Measurements from ENCODE around the gene TBC1D5.

Gene TBC1D5

DNA sequence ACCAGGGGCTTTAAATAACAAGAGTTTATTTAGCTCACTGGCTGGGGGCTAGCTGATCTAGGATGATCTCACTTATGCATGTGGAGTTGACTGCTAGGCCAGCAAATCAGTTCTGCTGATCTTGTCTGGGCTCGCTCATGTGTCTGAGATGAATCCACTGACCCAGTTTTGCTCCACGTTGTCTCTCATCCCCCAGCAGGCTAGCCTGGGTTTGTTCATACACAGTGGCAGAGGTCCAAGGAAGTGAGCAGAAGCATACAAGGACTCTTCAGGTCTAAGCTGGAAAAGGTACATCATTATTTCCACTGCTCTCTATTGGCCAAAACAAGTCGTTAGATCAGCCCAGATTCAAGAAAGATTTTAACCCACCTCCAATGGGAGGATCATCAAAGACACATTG lies 619.7 kb downstream of the TBC1D5 start:
- no peak for TF ChIP-seq Cebpa-rat (IDR thresholded peaks at IDR 0.05)

DNA sequence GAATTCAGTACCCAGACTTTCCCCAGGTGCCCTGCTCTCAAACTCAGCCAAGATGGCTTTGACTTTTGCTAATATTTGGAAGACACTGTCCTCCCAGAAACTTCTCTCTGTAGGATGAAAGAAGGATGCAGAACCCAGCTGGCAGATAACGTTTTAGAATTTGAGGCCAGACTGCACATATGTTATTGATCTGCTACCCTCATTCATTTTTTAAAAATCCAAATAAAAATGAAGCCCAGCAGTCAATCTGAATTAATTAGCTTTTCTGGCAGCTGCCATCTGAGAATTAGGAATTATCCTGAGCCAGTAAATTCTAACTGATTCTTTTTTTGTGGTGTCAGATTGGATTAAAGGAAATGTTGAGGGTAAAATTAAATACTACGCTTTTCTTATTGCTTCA lies 621.1 kb downstream of the TBC1D5 start:
- H3K4me3 ChIP-seq: no peak overlapping the region
- H3K27me3 ChIP-seq: no peaks in the 10 kb centered on the region
- no peaks in the 10 kb centered on the region for H3K36me3 ChIP-seq
- no peaks in the 10 kb centered on the region for H4K20me1 ChIP-seq
- H3K4me1 ChIP-seq: no peaks in the 10 kb centered on the region
- H3K27ac ChIP-seq: no peak overlapping the region
- no peak overlapping the region for H3K9ac ChIP-seq
- H3K9me3 ChIP-seq (replicated peaks in 1 of 11): peaks cover 0 to 13% (median 6%) of the 10 kb centered on the region in 11 experiments; a peak in 7 of 22 replicates
- H3K4me2 ChIP-seq: no peak overlapping the region
- TF ChIP-seq Cebpa-rat (IDR thresholded peaks at IDR 0.05): no peak

More for the DNA sequence above, 619.7 kb downstream of the TBC1D5 start:
- H4K20me1 ChIP-seq: no peaks in the 10 kb centered on the region
- H3K9ac ChIP-seq: no peak overlapping the region
- H3K9me3 ChIP-seq (replicated peaks in 1 of 11): peaks cover 0 to 20% (median 12%) of the 10 kb centered on the region in 11 experiments; a peak in 16 of 22 replicates
- H3K27ac ChIP-seq: no peak overlapping the region
- H3K4me1 ChIP-seq: no peaks in the 10 kb centered on the region
- H3K4me2 ChIP-seq: no peak overlapping the region
- H3K27me3 ChIP-seq: no peaks in the 10 kb centered on the region
- H3K36me3 ChIP-seq: no peaks in the 10 kb centered on the region
- H3K4me3 ChIP-seq: no peak overlapping the region

DNA sequence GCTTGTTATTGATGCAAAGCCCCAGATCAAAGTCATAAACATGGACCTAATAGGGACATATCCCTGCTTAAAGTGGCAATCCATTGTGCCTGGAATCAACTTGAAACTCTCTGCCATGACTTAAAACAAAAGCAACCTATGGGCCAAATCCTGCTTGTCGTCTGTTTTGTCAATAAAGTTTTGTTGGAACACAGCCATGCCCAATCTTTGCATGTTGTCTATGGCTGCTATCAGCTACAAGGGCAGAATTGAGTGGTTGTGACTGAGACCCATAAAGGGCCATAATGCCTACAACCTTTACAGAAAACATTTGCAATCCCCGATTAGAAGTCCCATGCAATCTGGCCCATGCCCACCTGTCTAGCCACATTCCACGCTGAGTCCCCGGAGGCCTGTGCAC lies 622.3 kb downstream of the TBC1D5 start:
- Histone ChIP-seq H3K27ac (no peak overlapping the region), H3K9ac (no peak overlapping the region), H3K27me3 (no peaks in the 10 kb centered on the region), H3K9me3 (replicated peaks in 1 of 11) (peaks cover 0 to 16% (median 6%) of the 10 kb centered on the region in 11 experiments; a peak in 7 of 22 replicates), H4K20me1 (no peaks in the 10 kb centered on the region), H3K4me3 (no peak overlapping the region), H3K4me1 (no peaks in the 10 kb centered on the region), H3K36me3 (no peaks in the 10 kb centered on the region), H3K4me2 (no peak overlapping the region)
- no peak for TF ChIP-seq Cebpa-rat (IDR thresholded peaks at IDR 0.05)

DNA sequence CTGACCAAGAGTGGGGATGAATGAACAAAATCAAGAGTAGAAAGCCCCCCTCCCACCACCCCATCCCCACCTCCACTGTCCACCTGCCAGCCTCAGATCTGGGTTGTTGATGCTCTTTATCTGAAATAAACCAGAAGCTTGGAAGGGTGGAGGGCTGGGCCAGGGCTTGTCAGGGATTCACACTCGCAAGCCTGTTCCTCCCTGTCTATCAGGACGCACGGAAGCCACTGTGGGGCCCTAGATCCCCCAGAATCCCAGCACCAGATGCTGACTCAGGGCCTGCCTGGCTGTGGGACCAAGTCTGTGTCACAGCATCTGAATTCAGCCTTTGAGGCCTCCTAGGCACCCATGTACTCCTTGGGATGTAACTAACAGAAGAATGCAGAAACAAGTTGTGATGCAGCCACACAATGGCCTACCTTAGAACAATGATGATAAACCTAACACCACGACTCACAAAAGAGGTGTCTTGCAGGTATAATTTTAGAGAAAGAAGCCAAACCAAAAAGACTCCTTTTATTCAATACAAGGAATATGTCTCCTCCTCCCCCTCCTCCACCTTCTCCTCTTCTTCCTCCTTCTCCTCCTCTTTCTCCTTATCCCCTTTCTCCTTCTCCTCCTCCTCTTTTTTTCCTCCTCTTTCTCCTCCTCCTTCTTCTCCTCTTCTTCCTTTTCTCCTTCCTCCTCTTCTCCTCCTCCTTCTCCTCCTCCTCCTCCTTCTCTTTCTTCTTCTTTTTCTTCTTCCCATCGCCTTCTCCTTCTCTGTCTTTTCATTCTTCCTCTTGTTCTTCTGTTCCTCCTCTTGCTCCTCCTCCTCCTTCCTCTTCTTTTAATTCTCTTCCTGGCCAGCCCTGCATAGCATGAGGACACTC lies 623.0 kb downstream of the TBC1D5 start:
- Histone ChIP-seq H3K4me1 (no peaks in the 10 kb centered on the region), H3K36me3 (no peaks in the 10 kb centered on the region), H3K4me3 (no peak overlapping the region), H3K9ac (no peak overlapping the region), H4K20me1 (no peaks in the 10 kb centered on the region), H3K4me2 (no peak overlapping the region), H3K27ac (no peak overlapping the region), H3K9me3 (replicated peaks in 1 of 11) (peaks cover 0 to 21% (median 7%) of the 10 kb centered on the region in 11 experiments; a peak in 10 of 22 replicates), H3K27me3 (no peaks in the 10 kb centered on the region)
- no peak for TF ChIP-seq Cebpa-rat (IDR thresholded peaks at IDR 0.05)

DNA sequence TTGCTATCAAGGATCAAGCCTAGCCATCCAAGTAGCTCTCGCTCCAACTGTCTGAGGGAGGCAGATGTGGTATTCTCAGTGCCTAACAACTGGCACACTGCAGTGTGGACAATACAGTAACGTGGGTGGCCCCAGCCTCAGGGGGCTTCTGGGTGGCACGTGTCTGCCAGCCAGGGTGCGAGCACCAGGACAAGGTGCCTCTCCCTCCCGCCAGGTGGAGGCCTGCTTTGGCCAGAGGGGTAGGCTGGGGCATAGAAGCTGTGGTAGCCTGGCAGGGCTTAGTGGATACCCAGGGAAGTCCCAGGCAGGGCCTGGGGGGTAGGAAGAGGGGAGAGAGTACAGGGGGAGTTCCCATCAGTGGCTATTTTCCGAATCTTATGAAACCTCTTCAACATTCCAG lies 623.7 kb downstream of the TBC1D5 start:
- Histone ChIP-seq H3K36me3 (no peaks in the 10 kb centered on the region), H3K27ac (no peak overlapping the region), H3K4me3 (no peak overlapping the region), H3K4me1 (no peaks in the 10 kb centered on the region), H4K20me1 (no peaks in the 10 kb centered on the region), H3K27me3 (no peaks in the 10 kb centered on the region), H3K9ac (no peak overlapping the region), H3K4me2 (no peak overlapping the region), H3K9me3 (replicated peaks in 1 of 11) (peaks cover 0 to 28% (median 11%) of the 10 kb centered on the region in 11 experiments; a peak in 12 of 22 replicates)
- TF ChIP-seq Cebpa-rat (IDR thresholded peaks at IDR 0.05): no peak

DNA sequence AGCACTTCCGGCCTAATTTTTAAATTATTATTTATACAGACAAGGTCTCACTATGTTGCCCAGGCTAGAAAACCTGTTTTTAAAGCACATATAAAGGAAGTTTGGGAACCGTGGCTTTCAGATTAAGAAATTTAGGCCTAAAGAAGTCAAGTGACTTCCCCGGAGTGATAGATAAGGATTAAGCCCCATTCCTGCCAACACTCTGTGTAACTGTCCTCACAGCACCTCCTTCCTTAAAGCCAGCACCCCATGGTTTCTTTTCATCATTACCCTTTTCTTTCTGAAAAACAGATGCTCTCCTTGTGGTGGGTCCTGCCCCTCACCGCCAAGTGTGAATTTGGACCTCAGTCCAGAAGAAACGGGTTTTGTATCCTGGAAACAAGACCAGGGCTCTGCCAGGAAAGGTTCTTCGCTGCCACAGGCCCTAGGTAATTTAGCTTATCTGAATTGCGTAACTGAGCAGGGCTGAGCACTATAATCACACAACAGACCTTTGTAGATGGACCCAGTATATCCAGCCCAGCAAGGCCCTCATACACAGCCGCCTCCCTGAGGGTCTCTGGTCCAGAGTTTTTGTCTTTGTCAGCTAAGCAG lies 626.3 kb downstream of the TBC1D5 start:
- Histone ChIP-seq H3K9ac (no peak overlapping the region), H3K9me3 (replicated peaks in 1 of 11) (peaks cover 0 to 24% (median 0%) of the 10 kb centered on the region in 11 experiments; a peak in 9 of 22 replicates), H3K27ac (no peak overlapping the region), H3K36me3 (no peaks in the 10 kb centered on the region), H3K4me2 (no peak overlapping the region), H3K27me3 (no peaks in the 10 kb centered on the region), H3K4me1 (no peaks in the 10 kb centered on the region), H3K4me3 (no peak overlapping the region), H4K20me1 (no peaks in the 10 kb centered on the region)
- peak in 3 of 11 experiments; percentile 23 to 64 (median 36); a peak in 3 of 22 replicates for TF ChIP-seq Cebpa-rat (IDR thresholded peaks at IDR 0.05)

DNA sequence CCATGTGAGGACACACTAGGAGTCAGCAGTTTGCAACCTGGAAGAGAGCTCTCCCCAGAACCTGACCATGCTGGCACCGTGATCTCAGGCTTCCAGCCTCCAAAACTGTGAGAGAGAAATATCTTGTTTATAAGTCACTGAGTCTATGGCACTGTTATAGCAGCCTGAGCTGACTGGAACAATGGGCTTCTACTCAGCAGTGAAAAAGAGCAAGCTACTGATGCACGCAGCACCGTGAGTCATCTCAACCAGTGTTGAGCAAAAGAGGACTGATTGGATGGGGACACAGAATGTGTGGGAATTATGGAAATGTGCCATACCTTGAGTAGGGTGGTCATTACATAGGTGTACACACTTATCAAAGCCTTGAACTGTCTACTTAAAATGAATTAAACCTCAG lies 627.2 kb downstream of the TBC1D5 start:
- peaks cover 0 to 24% (median 0%) of the 10 kb centered on the region in 11 experiments; a peak in 9 of 22 replicates for H3K9me3 ChIP-seq (replicated peaks in 1 of 11)
- no peak overlapping the region for H3K27ac ChIP-seq
- no peaks in the 10 kb centered on the region for H3K4me1 ChIP-seq
- H3K9ac ChIP-seq: no peak overlapping the region
- H3K36me3 ChIP-seq: no peaks in the 10 kb centered on the region
- H3K4me2 ChIP-seq: no peak overlapping the region
- TF ChIP-seq Cebpa-rat (IDR thresholded peaks at IDR 0.05): no peak
- no peaks in the 10 kb centered on the region for H4K20me1 ChIP-seq
- H3K27me3 ChIP-seq: no peaks in the 10 kb centered on the region
- H3K4me3 ChIP-seq: no peak overlapping the region

DNA sequence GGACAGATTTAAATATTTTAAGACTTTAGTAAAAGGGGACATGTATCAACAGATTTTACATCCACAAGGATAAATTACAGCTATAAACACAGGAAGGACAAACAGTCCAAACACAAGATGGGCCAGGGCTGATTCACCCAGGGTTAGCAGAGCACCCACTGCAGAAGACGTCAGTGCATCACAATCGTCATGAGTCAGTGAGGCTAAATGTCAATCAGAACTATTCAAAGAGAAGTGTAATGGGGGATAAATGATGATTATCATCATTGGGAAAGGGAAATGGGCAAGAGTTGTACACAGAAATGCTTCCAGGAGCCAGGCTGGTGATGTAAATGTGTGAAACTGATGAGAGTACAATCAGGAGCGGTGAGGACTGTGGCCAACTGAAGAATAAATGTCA lies 630.8 kb downstream of the TBC1D5 start:
- H3K4me3 ChIP-seq: no peak overlapping the region
- no peak overlapping the region for H3K4me2 ChIP-seq
- no peaks in the 10 kb centered on the region for H3K4me1 ChIP-seq
- H4K20me1 ChIP-seq: no peaks in the 10 kb centered on the region
- H3K27ac ChIP-seq: no peak overlapping the region
- H3K36me3 ChIP-seq: no peaks in the 10 kb centered on the region
- H3K27me3 ChIP-seq: no peaks in the 10 kb centered on the region
- peaks cover 0 to 29% (median 5%) of the 10 kb centered on the region in 11 experiments; a peak in 11 of 22 replicates for H3K9me3 ChIP-seq (replicated peaks in 1 of 11)
- H3K9ac ChIP-seq: no peak overlapping the region
- TF ChIP-seq Cebpa-rat (IDR thresholded peaks at IDR 0.05): no peak

DNA sequence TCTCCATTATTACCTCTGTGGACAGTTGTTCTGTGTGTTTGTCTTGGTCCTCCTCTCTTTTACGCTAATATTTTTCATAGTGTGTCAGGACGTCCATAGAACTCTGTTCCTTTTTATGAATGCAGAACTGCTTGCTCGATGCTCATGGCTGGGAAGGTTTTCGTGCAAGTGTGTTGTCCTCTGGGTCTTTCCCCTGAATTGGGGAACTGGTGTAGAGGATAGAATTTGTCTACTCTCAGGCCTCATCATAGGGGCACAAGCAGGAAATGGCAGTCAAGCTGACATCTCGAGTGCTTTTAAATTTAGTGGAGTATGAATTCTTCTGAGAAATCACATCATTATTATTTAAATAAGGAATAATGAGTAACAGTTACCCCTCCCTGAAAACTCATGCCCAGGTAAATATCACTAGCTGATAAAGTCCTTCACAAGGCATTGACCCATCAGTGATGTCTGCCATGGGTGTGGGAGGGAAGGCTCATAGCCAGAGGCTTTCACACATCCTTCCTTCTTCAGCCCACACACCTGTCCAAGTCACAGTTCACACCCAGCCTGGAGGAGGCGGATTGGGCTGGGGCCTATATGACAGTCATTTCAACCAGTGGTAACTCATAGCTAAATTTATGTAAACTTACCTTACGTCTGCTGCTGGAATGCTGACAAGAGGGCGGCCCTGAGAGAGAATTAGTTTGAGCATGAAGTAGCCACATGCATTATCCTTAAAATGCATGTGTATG lies 631.6 kb downstream of the TBC1D5 start:
- Histone ChIP-seq H3K27ac (no peak overlapping the region), H3K9ac (no peak overlapping the region), H3K27me3 (no peaks in the 10 kb centered on the region), H3K4me3 (no peak overlapping the region), H3K9me3 (replicated peaks in 1 of 11) (peaks cover 0 to 30% (median 5%) of the 10 kb centered on the region in 11 experiments; a peak in 11 of 22 replicates), H4K20me1 (no peaks in the 10 kb centered on the region), H3K36me3 (no peaks in the 10 kb centered on the region), H3K4me2 (no peak overlapping the region), H3K4me1 (no peaks in the 10 kb centered on the region)
- no peak for TF ChIP-seq Cebpa-rat (IDR thresholded peaks at IDR 0.05)

All from BLaER1 treated with 17β-estradiol and CSF1 and Interleukin-3, amounts not matched to agents 10 nM and 100 nM (cell line).